ENCODE measurements around the gene GRB2.
A peak's percentile ranks its signal among the peaks of the same experiment; 100 is the strongest.
"Not testable (repeated sequence)": the region's sequence is repeated elsewhere in the genome, so short reads cannot be mapped to it uniquely, and the experiment has no call there.

GRB2 gene

DNA sequence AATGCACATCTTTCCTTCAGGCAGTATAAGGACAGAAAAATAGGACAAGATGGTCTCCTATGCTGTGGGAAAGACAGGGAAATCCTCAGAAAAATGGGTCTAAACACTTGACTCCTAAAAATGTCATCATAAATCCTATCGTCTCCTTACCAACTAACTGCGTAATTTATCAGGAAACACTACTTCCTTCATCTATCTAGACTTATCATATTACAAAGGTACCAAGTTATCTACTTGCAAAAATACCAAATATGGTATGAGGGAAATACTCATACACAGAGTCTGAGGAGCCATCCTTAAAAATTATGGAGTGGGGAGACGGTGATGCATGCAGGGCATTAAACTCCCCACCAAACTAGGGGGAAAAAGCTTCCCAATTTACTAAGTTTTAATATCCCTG, 44.1 kb downstream of the GRB2 start:
- H3K27me3 ChIP-seq: no peaks in the 10 kb centered on the region
- peaks cover 15% of the 10 kb centered on the region for H3K9me3 ChIP-seq
- H3K9ac ChIP-seq: no peak overlapping the region
- H3K4me2 ChIP-seq: peak overlapping the region; percentile 45
- H4K20me1 ChIP-seq: peaks cover 99% of the 10 kb centered on the region
- peaks cover 25% of the 10 kb centered on the region for H3K36me3 ChIP-seq
- no peak overlapping the region for H3K27ac ChIP-seq
- H3K4me1 ChIP-seq: peaks cover 60% of the 10 kb centered on the region
- H3K4me3 ChIP-seq: no peak overlapping the region
- no peak for TF ChIP-seq Cebpa-rat (IDR thresholded peaks at IDR 0.05)

DNA sequence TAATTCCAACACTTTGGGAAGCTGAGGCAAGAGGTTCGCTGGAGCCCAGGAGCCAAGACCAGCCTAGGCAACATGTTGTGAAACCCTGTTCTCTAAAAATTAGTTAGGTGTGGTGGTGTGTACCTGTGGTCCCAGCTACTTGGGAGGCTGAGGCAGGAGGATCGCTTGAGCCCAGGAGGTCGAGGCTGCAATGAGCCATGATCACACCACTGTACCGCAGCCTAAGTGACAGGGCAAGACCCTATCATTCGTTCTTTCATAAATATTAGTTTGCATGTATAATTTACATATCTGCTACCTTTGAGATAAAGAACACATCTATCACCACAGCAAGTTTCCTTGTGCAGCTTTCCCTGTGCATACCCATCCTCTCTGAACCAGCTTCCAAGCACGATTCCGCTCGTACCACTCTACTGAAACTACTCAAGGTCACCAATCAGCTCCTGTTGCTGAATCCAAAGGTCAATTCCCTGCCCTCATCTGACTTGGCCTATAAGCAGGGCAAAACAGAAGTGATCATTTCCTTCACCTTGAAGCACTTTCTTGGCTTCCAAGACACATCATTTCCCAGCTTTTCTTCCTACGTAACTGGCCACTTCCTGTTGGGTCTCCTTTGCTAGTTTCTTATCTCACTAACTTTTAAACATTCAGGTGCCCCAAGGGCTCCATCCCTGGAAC, 49.1 kb downstream of the GRB2 start:
- Histone ChIP-seq H3K27me3 (no peaks in the 10 kb centered on the region), H3K36me3 (peaks cover 62% of the 10 kb centered on the region), H3K4me3 (no peak overlapping the region), H3K9ac (no peak overlapping the region), H3K4me1 (peaks cover 24% of the 10 kb centered on the region), H3K9me3 (peaks cover 46% of the 10 kb centered on the region), H3K27ac (no peak overlapping the region), H3K4me2 (no peak overlapping the region), H4K20me1 (peaks cover 85% of the 10 kb centered on the region)
- no peak for TF ChIP-seq Cebpa-rat (IDR thresholded peaks at IDR 0.05)

DNA sequence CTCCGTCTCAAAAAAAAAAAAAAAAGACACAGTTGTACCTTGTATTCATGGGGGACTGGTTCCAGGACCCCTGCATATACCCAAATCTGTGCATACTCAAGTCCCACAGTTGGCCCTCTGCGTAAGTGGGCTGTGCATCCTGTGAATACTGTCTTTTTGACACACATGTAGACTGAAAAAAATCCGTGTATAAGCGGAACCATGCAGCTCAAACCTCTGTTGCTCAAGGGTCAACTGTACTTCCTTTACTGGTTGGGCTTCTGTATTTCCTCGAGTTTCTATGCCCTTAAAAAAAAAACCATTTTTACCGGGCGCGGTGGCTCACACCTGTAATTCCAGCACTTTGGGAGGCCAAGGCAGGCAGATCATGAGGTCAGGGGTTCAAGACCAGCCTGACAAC, 52.3 kb downstream of the GRB2 start:
- H3K4me2 ChIP-seq: no peak overlapping the region
- H3K4me3 ChIP-seq: no peak overlapping the region
- peaks cover 45% of the 10 kb centered on the region for H3K4me1 ChIP-seq
- H4K20me1 ChIP-seq: peaks cover 85% of the 10 kb centered on the region
- peaks cover 59% of the 10 kb centered on the region for H3K36me3 ChIP-seq
- H3K9me3 ChIP-seq: peaks cover 46% of the 10 kb centered on the region
- TF ChIP-seq Cebpa-rat (IDR thresholded peaks at IDR 0.05): no peak
- no peak overlapping the region for H3K27ac ChIP-seq
- H3K9ac ChIP-seq: no peak overlapping the region
- no peaks in the 10 kb centered on the region for H3K27me3 ChIP-seq

DNA sequence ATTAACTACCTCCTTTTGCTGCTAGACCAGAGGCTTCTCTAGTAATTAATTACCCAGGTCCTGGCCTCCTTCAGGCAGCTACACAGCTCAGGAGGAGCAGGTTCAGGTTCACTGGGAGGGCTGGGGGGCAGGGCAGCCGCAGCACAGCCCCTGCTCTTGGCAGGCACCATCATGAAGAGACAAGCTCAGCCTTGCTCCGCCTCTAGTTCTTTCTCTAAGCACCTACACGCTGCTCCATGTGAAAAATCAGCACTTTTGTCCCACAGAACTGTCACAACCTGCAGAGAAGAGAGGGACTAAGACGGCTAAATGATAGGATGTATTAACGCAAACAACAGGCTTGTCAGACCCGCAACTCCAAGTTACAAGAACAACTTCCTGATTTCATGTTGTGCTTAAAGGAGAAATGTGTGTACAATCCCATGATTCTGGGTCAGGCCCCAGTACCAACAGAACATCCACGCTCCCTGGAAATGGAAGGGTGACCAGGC, 53.4 kb downstream of the GRB2 start:
- Histone ChIP-seq H3K9ac (no peak overlapping the region), H3K27ac (peak overlapping the region; percentile 37; the same call in 1 of the 2 replicates), H3K4me2 (peak overlapping the region; percentile 44), H4K20me1 (peaks cover 85% of the 10 kb centered on the region), H3K4me3 (no peak overlapping the region), H3K9me3 (peaks cover 38% of the 10 kb centered on the region), H3K4me1 (peaks cover 55% of the 10 kb centered on the region), H3K27me3 (no peaks in the 10 kb centered on the region), H3K36me3 (peaks cover 50% of the 10 kb centered on the region)
- no peak for TF ChIP-seq Cebpa-rat (IDR thresholded peaks at IDR 0.05)

DNA sequence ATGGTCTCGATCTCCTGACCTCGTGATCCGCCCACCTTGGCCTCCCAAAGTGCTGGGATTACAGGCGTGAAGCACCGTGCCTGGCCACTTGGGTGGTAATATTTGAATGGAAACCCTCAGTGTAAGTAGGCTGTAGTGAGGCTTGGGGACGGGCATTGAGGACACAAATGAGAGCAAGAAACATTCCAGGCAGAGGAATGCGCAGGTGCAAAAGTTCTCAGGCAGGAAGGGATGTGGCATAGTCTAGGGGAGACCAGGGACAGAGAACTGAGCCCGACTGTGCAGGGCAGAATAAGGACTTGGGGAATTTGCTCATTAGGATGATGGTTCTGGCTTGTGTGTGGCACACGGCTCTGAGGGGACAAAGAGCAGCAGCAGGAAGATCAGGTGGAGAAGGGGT, 54.8 kb downstream of the GRB2 start:
- no peak overlapping the region for H3K4me2 ChIP-seq
- no peaks in the 10 kb centered on the region for H3K27me3 ChIP-seq
- peaks cover 85% of the 10 kb centered on the region for H4K20me1 ChIP-seq
- no peak overlapping the region for H3K27ac ChIP-seq
- H3K9me3 ChIP-seq: peaks cover 25% of the 10 kb centered on the region
- peaks cover 69% of the 10 kb centered on the region for H3K4me1 ChIP-seq
- TF ChIP-seq Cebpa-rat (IDR thresholded peaks at IDR 0.05): no peak
- H3K36me3 ChIP-seq: peaks cover 36% of the 10 kb centered on the region
- no peak overlapping the region for H3K4me3 ChIP-seq
- H3K9ac ChIP-seq: no peak overlapping the region

DNA sequence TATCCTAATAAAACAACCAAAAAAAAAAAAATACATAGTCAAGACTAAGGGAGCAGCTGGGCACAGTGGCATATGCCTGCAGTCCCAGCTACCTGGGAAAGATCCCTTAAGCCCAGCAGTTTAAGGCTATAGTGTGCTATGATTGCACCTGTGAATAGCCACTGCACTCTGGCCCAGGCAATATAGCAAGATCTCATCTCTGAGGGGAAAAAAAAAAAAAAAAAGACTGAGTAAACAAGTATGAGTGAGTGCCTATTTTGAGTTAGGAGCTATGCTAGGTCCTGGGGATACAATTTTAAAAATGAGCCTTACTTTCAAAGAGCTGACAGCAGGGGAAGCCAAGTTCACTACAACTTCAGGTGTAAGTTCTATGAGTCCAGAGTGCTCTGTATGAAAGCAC, 55.4 kb downstream of the GRB2 start:
- Histone ChIP-seq H4K20me1 (peaks cover 78% of the 10 kb centered on the region), H3K4me1 (peaks cover 75% of the 10 kb centered on the region), H3K4me2 (no peak overlapping the region), H3K36me3 (peaks cover 29% of the 10 kb centered on the region), H3K27ac (no peak overlapping the region), H3K9ac (no peak overlapping the region), H3K9me3 (peaks cover 18% of the 10 kb centered on the region), H3K4me3 (no peak overlapping the region), H3K27me3 (no peaks in the 10 kb centered on the region)
- no peak for TF ChIP-seq Cebpa-rat (IDR thresholded peaks at IDR 0.05)

DNA sequence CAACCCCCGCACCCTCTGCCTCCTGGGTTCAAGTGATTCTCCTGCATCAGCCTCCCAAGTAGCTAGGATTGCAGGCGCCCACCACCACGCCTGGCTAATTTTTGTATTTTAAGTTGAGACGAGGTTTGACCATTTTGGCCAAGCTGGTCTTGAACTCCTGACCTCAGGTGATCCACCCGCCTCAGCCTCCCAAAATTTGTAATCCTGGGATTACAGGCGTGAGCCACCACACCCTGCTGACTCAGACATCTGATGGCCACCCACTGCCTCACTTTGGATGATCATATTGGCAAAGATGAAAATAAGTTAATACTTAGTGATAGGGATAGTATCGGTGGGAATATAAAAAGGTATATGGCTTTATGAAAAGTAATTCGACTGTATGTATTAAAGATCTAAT, 55.9 kb downstream of the GRB2 start:
- no peak overlapping the region for H3K9ac ChIP-seq
- no peak overlapping the region for H3K27ac ChIP-seq
- H3K4me2 ChIP-seq: peak overlapping the region; percentile 95
- H3K4me1 ChIP-seq: peaks cover 78% of the 10 kb centered on the region
- no peaks in the 10 kb centered on the region for H3K27me3 ChIP-seq
- H3K4me3 ChIP-seq: no peak overlapping the region
- H4K20me1 ChIP-seq: peaks cover 74% of the 10 kb centered on the region
- H3K36me3 ChIP-seq: peaks cover 24% of the 10 kb centered on the region
- TF ChIP-seq Cebpa-rat (IDR thresholded peaks at IDR 0.05): no peak
- peaks cover 14% of the 10 kb centered on the region for H3K9me3 ChIP-seq

DNA sequence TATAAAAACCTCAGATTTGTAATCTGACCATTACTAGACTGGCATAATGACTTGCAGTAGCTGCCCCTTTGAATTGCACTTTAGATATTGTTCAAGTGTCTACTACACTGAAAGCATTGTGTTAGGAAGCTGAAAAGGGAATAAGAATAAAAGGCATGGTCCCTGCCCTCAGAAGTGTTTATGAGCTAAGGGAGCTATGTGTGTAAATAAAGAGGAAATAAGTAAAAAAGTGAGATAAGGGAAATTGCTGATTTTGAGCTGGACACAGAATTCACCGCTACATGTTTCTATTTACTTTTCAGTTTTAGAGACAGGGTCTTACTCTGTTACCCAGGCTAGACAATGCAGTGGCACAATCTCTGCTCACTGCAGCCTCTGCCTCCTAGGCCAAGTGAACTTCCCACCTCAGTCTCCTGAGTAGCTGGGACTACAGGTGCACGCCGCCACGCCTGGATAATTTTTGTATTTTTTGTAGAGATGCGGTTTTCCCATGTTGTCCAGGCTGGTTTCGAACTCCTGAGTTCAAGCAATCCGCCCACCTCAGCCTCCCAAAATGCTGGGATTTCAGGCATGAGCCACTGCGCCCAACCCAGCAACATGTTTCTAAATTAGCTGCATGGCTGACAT, 57.0 kb downstream of the GRB2 start:
- no peak for TF ChIP-seq Cebpa-rat (IDR thresholded peaks at IDR 0.05)
- Histone ChIP-seq H3K4me1 (peaks cover 89% of the 10 kb centered on the region), H3K9me3 (peaks cover 3% of the 10 kb centered on the region), H3K9ac (no peak overlapping the region), H3K36me3 (peaks cover 16% of the 10 kb centered on the region; the same call in 1 of the 2 replicates), H3K4me2 (peak overlapping the region; percentile 95), H3K27me3 (no peaks in the 10 kb centered on the region), H4K20me1 (peaks cover 74% of the 10 kb centered on the region), H3K4me3 (no peak overlapping the region), H3K27ac (peak overlapping the region; percentile 63; the same call in 1 of the 2 replicates)

DNA sequence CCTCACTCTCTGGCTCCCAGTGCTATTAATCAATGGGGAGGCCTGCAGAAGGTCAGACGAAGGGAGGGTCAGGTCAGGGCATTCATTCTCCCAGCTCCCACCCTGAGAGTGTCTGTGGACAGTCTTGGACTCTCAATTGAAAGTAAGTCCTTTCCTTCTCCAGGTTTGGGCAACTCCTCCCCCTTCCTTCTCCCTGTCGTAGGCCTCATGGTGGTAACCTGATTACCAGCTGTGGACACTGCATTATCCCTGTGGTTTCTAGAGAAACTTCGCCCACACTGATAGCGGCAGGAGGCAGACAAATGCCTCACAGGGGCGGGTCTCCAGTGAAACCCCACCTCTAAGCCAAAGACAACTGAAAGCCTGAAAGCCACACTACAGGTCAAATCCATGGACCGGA, 58.6 kb downstream of the GRB2 start:
- TF ChIP-seq Cebpa-rat (IDR thresholded peaks at IDR 0.05): no peak
- H4K20me1 ChIP-seq: peaks cover 61% of the 10 kb centered on the region
- peak overlapping the region; percentile 95 for H3K4me2 ChIP-seq
- no peak overlapping the region for H3K4me3 ChIP-seq
- H3K9ac ChIP-seq: peak overlapping the region; percentile 65
- peaks cover 10% of the 10 kb centered on the region; the same call in 1 of the 2 replicates for H3K36me3 ChIP-seq
- H3K27me3 ChIP-seq: no peaks in the 10 kb centered on the region
- peak overlapping the region; percentile 63 for H3K27ac ChIP-seq
- no peaks in the 10 kb centered on the region for H3K9me3 ChIP-seq
- H3K4me1 ChIP-seq: peaks cover 97% of the 10 kb centered on the region

DNA sequence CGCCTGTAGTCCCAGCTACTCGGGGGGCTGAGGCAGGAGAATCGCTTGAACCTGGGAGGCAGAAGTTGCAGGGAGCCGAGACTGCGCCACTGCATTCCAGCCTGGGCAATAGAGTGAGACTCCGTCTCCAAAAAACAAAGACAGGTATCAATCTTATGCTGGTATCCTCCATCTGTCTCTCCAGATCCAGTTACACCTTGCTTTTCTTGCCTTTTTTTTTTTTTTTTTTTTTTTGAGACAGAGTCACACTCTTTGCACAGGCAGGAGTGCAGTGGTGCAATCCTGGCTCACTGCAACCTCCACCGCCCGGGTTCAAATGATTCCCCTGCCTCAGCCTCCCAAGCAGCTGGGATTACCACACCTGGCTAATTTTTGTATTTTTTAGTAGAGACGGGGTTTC, 59.1 kb downstream of the GRB2 start:
- H3K36me3 ChIP-seq, H3K4me3 ChIP-seq, H3K9me3 ChIP-seq, H3K27me3 ChIP-seq: not testable (repeated sequence)
- Histone ChIP-seq H3K4me2 (peak overlapping the region; percentile 95), H4K20me1 (peaks cover 55% of the 10 kb centered on the region), H3K4me1 (peaks cover 98% of the 10 kb centered on the region), H3K27ac (peak overlapping the region; percentile 63), H3K9ac (peak overlapping the region; percentile 65)
